Muscle of arm (tissue), 12 donors: Measurements from ENCODE around the gene MIB1. TPM values are rescaled to one million over a fixed set of nuclear protein-coding genes. Genes with fewer than 3 reads are reported as not detected.

Source experiments
- DNase-seq: peaks from one replicate; pipeline ENCODE4 v3.0.0-alpha.2; 2013
- polyA plus RNA-seq, 12 donors: library from polyadenylated mRNA; unstranded; fragments of 120-200 nt; gene quantifications; one replicate each; pipeline ENCODE4 v1.2.1, GENCODE V29; 2013; ENCODE audit not compliant: insufficient read length in 12 of 12

The MIB1 gene
- polyA plus RNA-seq, 12 donors = 30.1 to 60.6 (median 44.3) TPM; not detected in 1

- DNase-seq = no peak
Measured at GRCh38 chr18:21868770-21869169, 128.2 kb downstream of the MIB1 start.

- no peak for DNase-seq
Measured at GRCh38 chr18:21889570-21889969, 149.0 kb downstream of the MIB1 start.

GRCh38 chr18:21894619-21895367, 154.2 kb downstream of the MIB1 start:
- no peak for DNase-seq

- DNase-seq = no peak
Measured at GRCh38 chr18:21896732-21897336, 156.2 kb downstream of the MIB1 start.

- peak; percentile 21 for DNase-seq
Measured at GRCh38 chr18:21897811-21898210, 157.2 kb downstream of the MIB1 start.

GRCh38 chr18:21900605-21901352, 160.2 kb downstream of the MIB1 start:
- no peak for DNase-seq

GRCh38 chr18:21901423-21901945, 160.9 kb downstream of the MIB1 start:
- DNase-seq = peak; percentile 15

- DNase-seq = no peak
Measured at GRCh38 chr18:21903709-21904108, 163.1 kb downstream of the MIB1 start.

GRCh38 chr18:21904856-21905255, 164.3 kb downstream of the MIB1 start:
- DNase-seq = peak; percentile 39

- DNase-seq = no peak
Measured at GRCh38 chr18:21907451-21907850, 166.9 kb downstream of the MIB1 start.

GRCh38 chr18:21908711-21909110, 168.1 kb downstream of the MIB1 start:
- no peak for DNase-seq

- DNase-seq = no peak
Measured at GRCh38 chr18:21910906-21911305, 170.3 kb downstream of the MIB1 start.

- no peak for DNase-seq
Measured at GRCh38 chr18:21911551-21911950, 171.0 kb downstream of the MIB1 start.

- no peak for DNase-seq
Measured at GRCh38 chr18:21912339-21913239, 172.0 kb downstream of the MIB1 start.

- DNase-seq = no peak
Measured at GRCh38 chr18:21914739-21915319, 174.2 kb downstream of the MIB1 start.

- no peak for DNase-seq
Measured at GRCh38 chr18:21915546-21915945, 175.0 kb downstream of the MIB1 start.

GRCh38 chr18:21916594-21916993, 176.0 kb downstream of the MIB1 start:
- no peak for DNase-seq

- no peak for DNase-seq
Measured at GRCh38 chr18:21918693-21919092, 178.1 kb downstream of the MIB1 start.
